Inflammatory macrophage treated with lipopolysaccharide for 4 hours (primary cell): ENCODE results near the gene ZDHHC7.

Experiments
- DNase-seq: peaks from one replicate; pipeline ENCODE4 v3.0.0-alpha.2; 2020

The ZDHHC7 gene

DNA sequence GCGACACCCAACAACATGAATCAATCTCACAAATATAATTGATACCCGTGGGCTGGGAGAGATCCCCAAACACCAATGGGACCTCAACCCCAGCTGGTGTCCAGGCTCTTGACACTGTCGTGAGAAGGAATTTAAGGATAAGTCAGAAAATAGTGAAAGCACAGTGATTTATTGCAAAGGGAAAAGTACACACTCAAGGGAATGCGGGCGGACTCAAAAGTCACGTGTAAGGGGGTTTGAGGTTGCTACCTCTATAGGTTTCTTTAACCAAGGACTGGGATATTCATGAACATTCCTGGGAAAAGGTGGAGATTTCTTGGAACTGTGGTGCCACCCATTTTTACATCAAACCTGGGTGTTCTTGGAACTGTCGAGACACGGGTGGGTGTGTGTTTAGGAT, 6.3 kb upstream of the ZDHHC7 start:
- no peak for DNase-seq

DNA sequence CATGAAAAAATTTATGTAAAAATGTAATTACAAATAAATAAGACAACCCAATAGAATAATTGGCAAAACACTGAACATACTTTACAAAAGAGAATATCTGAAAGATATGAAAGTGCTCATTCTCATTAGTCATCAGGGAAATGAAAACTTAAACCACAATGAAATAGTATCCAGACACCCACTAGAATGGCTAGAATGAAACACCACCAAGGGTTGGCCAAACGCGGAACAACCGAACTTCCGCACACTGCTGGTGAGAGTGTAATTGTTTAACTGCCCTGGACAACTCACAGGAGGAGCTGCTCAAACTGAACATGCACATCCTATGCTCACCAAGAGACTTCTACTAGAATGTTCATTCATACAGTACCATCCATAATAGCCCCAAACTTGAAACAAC, 5.8 kb upstream of the ZDHHC7 start:
- DNase-seq: peak; percentile 96

DNA sequence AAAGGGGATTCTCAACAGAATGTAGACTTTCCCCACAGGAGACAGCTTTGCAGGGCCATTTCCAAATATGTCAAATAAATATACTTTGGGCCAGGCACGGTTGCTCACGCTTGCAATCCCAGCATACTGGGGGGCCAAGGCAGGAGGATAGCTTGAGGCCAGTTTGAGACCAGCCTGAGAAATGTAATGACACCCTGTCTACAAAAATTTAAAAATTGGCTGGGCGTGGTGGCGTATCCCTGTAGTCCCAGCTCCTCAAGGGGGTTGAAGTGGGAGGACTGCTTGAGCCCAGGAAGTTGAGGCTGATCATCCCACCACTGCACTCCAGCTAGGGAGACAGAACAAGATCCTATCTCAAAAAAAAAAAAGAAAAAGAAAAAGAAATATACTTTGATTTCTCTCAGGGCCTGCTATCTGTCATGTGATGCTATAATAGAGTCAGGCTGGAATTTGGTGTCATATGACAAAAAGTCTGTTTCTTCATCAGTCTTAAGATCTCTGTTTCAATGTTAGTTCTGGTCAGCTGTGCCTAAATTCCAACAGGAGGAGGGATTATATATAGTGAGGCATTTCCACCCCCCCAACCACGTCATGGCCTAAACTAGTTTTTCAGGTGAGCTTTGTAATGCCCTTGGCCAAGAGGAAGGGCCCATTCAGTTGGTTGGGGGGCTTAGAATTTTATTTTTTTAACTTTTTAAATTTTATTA, 4.3 kb upstream of the ZDHHC7 start:
- peak; percentile 81 for DNase-seq

DNA sequence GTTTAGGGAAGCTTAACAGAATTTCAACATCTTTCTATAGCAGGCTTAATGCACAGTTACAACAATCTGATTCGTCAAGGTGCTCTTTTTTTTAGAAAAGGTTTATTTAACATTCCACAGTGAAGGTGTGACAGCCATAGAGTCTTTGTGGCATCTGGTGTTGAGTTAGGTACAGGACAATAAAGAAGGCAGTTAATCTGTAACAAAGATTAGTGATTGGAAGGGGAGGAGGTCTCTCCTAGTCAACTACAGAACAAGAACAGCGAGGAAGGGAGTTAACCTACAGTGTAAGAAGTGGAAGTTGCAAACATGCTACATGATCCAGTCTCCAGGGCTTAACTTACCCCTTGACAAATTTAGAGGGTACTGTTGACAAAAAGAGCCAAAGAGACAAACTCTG, 3.0 kb upstream of the ZDHHC7 start:
- no peak for DNase-seq

DNA sequence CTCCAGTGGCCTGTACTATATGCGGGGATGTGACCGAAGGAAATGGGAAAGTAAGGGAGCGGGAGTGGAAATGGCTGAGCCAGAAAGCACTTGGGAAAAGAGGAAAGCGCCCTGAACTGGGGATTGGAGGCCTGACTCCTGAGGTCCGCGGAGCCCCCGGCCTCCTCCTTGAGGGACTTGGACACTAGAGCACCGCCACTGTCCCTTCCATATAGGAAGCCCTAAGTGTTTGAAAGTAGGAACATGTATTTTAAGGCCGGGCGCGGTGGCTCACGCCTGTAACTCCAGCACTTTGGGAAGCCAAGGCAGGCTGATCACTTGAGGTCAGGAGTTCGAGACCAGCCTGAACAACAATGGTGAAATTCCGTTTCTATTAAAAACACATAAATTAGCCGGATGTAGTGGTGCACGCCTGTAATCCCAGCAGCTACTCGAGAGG, 530 bp upstream of the ZDHHC7 start:
- DNase-seq: no peak

DNA sequence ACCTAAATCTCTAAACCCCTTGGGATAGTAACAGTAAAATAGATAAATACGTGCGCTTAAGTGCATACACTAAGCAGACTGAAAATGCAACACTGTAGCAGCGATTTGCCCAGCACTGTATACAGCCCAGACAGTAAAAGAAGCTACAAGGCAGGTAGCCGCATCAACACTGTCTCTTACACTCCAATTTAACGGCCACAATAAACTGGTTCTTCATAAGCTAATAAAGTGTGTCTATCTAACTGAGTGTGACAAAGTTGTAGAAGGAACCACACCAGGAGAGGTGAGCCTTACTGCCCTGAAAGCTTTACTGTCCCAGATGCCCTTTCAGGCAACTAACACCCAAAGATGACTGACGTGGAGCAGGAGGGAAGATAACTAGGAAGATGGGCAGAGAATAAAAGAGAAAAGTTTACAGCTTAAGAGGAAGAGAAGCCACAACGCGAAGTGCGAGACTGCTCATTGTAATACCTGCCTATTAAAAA, 847 bp downstream of the ZDHHC7 start:
- no peak for DNase-seq

DNA sequence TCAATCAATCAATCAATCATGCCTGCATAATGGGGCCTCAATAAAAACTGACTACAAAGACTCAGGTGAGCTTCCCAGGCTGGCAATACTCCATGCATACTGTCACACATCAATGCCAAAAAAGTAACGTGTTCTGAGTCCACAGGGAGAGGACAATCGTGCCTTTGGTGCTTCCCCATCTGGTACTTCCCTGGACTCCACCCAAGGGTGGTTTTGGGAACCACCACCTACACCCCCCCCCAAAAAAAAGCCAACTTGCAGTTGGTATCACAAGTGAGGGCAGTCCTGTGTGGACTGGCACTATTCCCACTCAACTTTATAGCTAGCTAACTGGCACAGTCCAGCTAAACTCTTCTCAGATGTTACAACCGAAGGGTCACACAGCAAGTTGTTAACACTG, 3.1 kb downstream of the ZDHHC7 start:
- DNase-seq: no peak

DNA sequence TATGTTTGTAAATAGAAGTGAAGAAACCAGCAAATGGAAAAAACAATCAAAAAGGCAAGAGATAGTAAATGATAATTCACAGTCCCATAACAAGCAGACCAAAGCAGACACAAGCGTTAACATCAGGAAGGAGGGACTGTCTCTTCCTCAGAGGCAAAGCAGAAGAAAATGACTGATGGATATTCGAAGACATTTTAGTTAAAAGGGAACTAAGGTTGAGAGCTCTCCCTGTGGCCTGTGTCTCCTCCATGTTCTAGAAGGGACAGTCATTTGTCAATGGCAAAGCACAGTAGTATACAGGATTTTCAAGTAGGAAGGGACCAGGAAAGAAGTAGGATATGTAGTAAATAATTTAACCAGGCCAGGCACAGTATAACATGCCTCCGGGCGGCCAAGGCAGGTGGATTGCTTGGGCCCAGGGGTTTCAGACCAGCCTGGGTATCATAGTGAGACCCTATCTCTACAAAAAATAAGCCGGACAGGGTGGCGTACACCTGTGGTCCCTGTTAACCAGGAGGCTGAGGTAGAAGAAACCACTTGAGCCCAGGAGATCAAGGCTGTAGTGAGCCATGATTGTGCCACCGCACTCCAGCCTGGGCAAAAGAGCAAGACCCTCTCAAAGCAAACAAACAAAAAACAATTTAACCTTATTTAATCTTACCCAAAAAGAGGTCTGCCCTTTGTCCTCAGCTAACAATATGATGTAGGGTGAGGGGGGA, 3.7 kb downstream of the ZDHHC7 start:
- no peak for DNase-seq

DNA sequence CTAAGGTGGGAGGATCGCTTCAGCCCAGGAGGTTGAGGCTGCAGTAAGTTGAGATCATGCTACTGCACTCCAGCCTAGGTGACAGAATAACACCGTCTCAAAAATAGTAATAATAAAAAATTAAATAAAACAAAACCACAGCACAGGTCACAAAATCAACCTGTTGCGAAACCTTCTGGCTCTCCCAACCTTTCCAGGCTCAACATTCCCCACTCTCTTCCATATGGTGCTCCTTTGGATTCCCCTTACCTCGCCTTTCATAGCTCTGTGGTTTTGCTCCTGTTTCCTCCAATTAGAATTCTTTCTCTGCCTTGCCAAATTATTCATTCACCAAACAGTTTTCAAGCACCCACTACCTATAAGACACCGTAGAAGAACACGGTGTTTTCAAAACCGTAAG, 4.7 kb downstream of the ZDHHC7 start:
- DNase-seq: no peak

DNA sequence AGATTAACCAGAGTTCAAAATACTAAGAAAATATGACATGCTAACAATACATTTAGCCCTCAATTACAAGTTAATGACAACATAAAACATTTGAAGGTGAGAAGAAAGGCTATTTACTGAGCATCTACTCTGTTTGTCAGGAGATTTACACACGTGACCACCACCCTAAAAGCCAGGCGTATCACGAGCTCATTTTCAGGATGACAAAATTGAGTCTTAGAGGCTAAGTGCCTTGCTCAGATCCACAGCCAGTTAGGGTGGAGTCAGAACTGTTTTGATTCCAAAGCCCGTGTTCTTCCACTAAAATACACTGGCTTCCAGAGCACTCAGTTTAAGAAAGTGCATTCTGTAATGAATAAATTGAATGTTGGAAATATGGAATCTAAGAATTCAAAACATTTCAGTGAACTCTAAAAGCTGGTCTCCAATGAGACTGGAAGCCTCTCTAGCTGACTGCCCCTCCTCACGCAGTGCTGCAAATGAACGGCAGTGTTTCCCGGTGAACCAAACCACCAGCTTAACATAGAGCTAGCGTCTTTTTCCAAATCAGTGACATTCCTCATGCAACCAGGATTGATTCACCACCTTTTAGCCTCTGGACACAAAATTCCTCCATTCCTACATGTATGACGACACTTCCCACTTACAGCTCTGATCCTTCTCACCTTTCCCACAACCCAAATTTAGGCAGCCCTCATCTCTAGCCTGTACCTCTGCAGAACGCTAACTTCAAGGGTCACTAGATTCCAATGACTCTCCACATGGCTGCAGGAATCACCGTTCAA, 5.9 kb downstream of the ZDHHC7 start:
- DNase-seq: no peak

DNA sequence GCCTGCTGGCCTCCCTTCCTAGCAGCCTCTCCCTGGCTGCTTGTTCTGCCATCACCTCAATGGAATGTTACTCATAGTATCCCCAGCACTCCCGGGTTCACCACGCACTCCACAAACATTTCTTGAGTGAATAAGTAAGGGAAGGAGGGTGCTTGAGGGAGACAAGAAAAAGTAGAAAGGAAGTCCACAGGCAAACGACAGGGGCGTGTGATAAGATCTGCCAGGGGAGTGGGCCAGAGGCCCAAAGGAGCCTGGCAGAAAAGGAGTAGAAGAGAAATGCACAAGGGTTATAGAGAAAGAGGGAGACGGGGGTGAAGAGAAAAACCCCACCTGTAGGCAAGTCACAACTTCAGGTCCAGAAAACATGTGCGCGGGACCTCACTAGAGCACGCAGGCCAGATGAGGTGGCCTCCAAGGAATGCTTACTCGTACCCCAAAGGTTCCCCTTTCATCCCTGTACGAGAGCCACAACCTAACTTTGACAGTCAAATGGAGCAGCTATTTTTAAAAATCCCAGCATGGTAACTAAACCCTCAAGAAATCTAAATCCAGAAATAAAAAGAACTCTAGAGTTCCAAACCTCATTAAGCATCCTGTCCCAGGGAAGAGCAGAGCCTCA, 6.6 kb downstream of the ZDHHC7 start:
- no peak for DNase-seq

DNA sequence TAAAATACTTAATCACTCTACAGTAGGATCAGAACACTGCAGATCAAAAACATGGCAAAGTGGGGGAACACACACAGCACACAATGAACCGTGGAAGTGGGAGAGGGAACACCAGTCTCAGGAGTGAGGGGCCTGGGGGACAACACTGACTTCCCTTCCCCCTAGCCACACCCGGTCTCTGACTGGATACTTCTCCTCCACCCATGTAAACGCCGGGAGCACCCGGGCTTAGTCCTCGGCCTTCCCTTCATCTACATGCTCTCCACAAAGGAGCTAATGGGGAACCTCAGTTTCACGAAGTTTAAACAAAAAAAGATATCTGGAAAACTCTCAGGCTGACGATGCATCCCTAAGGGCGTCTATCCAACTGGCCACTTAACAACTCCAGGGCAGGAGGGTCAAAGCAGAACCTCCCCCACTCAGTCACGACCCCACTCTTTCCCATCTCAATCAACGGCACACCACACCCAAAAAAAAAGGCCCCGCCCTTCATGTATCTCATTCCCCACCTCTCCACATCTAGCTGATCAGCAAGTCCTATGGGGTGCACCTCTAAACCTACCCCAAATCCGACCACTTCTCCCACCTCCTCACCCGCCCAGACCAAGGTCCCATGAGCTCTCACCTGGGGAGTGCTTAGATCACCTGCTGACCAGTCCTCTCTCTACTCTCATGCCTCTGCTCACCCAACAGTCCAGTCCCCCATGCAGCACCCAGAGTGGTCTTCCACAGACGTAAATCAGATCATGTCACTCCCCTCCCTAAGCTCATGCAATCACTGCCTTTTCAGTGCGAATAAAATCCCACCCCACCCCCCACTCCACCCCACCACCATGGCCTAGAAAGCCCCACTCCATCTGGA, 7.4 kb downstream of the ZDHHC7 start:
- DNase-seq: no peak

DNA sequence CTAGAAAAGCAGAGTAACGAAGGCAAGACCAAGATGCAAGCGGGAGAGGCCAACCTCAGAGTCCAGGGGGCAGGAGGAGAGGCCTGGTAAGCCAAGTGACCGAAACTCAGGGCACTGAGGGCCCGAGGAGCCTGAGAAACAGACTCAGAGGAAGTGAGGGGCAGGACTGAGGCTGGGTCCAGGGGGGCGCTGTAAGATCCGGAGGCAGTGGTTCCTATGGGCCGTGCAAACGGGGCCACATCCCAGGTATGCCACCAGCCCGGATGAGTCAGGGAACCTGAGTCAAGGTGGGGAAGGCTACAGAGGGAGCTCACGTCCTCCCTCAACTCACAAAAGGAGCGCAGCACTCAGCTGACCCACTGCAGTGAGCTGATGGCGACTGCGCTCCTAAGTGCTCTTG, 8.3 kb downstream of the ZDHHC7 start:
- DNase-seq: no peak

DNA sequence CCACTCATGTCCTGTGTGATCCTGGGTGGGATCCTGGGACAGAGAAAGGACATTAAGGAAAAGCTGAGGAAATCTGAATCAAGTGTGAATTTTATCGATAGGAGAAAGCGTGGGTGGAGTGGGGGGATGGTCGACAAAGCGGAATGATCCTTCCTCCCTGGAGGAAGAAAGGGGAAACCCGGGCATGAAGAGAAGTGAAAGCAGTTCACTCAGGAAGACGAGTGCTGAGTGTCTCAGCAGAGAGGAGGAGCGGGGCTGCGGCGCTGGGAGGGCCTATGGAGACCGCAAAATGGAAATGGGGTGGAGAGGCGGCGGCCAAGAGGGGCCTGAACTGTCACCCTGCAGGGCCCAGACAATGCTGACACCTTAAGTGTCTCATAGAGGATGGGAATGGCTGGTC, 8.7 kb downstream of the ZDHHC7 start:
- peak; percentile 90 for DNase-seq

DNA sequence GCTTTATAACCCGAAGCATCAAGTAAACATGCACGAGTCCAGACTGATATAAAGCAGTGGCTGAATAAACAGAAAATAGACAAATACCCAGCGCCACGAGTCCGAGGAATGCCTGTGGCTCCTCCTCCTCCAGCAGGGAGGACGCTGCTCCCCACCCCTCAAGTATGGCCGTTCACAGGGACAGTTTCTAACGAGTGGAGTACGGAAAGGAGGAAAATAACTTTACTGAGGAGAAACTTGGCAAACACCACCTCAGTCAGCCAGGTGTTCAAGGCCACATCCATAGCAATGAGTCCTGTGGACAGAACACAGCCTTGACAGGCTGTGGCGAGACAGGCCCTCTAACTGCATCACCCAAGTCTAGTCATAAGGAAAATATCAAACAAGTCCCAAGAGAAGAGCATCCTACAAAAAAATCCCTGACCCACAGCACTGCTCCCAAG, 9.2 kb downstream of the ZDHHC7 start:
- DNase-seq: no peak

DNA sequence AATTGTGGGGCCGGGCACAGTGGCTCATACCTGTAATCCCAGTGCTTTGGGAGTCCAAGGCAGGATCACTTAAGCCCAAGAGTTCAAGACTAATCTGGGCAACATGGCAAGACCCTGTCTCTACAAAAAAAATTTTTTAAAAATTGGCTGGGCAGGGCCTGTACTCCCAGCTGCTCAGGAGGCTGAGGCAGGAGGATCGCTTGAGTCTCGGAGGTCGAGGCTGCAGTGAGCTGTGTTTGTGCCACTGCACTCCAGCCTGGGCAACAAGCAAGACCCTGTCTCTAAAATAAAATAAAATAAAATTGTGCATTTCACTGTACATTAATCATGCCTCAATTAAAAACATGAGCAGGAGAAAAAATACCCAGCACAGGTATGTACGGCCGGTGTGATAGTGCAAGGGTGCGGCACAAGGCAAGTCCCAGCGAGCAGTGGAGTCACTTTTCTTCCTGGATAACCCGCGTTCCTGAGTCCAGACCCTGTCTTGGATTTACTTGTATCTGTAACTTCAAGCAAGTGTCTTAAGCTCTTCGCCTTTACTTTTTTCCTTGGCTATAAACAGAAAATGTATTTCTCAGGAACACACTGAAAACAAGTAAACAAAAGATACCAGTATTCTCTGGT, 11.4 kb downstream of the ZDHHC7 start:
- no peak for DNase-seq

DNA sequence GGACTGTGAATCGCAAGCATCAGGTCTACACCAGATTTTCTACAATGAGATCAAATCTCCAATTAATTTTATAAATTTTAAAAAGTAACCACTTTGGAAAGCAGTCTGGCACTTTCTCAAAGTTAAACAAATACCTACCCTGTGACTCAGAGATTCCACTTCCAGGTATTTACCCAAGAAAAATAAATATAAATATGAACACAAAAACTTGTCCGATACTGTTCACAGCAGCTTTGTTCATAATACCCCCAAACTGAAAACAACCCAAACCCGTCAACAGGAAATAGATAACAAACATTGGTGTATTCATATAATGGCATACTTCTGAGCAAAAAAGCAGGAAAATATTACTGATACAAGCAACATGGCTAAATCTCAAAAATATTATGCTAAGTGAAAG, 12.1 kb downstream of the ZDHHC7 start:
- no peak for DNase-seq

DNA sequence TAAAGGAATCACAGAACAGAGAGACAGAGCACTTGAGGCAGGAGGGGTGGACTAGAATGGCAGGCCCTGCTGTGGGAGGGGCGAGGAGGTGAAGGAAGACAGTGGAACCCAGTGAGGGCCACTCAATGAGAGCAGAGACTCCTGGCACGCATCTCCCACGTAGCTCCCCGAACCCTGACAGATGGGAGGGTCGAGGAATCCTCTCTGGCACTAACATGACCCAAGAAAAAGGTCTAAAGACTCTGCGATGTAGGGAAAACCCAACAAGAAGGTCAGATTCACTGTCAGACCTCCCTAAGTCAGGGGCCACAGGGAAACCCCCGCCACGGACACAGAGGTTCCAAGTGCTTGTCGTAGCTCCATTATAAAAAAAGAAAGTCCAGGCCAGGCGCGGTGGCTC, 15.0 kb downstream of the ZDHHC7 start:
- DNase-seq: no peak

DNA sequence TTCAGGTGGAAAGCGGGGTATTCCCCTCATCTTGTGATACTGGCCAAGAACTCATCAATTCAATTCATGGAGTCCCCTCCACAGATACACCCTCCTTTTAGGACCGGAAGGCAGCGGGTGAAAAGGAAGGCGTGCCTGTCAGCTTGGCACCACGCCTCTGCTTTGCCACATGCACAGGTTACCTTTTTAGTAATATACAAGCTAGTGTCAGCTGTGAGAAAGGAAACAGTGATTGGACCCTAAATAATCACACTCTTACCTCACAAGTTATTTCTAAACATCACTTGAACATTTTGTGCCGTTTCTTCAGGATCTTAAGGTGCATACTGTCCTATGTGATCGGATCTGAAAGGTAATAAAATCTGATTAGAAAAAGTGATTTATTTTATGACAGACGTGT, 15.7 kb downstream of the ZDHHC7 start:
- no peak for DNase-seq

DNA sequence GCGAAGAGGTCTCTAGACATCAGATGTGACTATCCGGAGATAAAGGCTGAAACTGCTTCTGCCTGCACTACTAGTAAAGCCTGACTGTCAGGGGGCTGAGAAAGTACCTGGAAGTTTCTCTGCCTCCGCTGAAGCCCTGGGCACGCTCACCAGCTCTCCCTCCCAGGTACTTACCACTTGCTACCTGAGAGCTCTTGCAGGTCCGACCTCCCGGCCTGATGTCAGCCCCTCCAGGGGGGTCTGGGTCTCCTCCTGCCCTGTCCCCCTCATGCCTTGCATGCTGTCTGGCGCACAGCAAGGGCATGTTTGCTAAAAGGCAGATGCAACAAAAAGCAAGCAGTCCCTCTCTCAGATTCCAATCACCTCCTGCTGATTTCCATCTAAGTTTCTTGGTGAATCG, 17.4 kb downstream of the ZDHHC7 start:
- no peak for DNase-seq

DNA sequence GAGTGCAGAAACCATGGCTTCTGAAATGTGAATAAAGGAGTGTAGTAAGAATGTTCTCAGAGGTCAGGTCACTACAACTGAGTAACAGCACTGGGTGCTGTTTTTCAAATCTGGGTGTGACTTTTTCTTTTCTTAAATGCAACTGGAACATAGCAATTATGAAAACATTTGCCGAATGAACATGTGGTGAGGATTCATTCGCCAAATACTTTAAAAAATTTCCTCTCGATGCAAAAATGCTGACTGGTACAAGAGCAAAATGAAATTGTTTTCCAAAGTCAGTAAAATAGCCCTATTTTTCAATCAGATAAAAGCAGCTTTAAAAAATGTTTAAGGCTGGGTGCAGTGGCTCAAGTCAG, 18.6 kb downstream of the ZDHHC7 start:
- no peak for DNase-seq

DNA sequence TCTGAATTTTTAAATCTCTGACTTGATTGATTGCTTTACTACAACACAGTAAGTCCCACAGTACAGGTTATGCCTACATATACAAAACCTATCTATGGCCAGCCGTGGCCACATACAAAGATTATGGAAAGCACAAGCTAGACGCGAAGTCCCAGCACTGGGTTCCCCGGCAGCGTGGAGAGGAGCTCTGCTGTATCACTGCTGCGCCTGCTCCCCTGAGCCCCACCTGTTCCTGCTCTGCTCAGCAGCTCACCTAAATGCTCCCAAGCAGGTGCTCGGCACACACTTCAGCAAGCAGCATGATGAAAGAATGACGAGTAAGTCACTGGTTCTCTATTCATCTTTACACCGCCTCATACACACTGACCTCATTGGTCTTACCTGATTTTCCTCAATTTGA, 20.6 kb downstream of the ZDHHC7 start:
- DNase-seq: no peak
